ENCODE data around the gene ENKD1.

DNA sequence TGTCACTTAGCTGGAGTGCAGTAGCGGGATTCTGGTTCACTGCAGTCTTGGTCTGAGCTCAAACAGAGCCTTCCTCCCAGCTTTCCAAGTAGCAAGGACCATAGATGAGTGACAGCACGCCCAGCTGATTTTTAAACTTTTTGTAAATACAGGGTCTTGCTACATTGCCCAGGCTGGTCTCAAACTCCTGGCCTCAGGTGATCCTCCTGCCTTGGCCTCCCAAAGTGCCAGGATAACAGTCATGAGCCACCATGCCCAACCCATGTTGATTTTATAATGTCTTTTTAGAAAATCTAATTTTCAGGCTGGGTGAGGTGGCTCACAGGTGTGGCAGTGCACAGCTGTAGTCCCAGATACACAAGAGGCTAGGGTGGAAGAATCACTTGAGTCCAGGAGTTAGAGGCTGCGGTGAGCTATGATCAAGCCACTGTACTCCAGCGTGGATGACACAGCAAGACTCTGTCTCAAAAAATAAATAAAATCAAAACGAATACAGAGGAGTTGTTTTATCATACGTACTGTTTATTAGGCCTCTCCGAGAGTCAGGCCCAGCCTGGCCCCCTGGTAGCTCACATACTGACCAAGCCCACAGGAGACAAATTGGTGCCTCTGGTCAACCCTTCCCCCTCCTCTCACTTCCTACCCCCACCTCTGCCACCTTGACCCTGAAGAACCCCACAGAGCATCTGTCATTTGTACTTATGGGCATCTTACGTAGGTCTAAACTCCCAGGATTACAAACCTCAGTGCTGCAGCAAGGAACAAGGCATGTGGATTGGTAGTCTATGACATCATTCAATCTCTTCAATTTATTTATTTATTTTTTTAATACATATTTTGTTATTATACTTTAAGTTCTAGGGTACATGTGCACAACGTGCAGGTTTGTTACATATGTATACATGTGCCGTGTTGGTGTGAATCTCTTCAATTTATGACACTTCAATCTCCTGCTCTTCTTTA lies 13.7 kb upstream of the ENKD1 start:
- TF ChIP-seq, protein P1, sequence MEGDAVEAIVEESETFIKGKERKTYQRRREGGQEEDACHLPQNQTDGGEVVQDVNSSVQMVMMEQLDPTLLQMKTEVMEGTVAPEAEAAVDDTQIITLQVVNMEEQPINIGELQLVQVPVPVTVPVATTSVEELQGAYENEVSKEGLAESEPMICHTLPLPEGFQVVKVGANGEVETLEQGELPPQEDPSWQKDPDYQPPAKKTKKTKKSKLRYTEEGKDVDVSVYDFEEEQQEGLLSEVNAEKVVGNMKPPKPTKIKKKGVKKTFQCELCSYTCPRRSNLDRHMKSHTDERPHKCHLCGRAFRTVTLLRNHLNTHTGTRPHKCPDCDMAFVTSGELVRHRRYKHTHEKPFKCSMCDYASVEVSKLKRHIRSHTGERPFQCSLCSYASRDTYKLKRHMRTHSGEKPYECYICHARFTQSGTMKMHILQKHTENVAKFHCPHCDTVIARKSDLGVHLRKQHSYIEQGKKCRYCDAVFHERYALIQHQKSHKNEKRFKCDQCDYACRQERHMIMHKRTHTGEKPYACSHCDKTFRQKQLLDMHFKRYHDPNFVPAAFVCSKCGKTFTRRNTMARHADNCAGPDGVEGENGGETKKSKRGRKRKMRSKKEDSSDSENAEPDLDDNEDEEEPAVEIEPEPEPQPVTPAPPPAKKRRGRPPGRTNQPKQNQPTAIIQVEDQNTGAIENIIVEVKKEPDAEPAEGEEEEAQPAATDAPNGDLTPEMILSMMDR (IDR thresholded peaks at IDR 0.05): no peak
- no peak for TF ChIP-seq EZH2 (IDR thresholded peaks at IDR 0.05; ENCODE audit: borderline replicate concordance, insufficient read depth, low read depth, low read length, poor library complexity, severe bottlenecking)

All from B cell (primary cell).